Activated gamma-delta T cell (primary cell): ENCODE results near the gene ANKRD9.
"Not testable (repeated sequence)": the region's sequence is repeated elsewhere in the genome, so short reads cannot be mapped to it uniquely, and the experiment has no call there.

Experiments used
- DNase-seq: peaks from one replicate; lab custom pipeline; 2025; lab: John Stamatoyannopoulos, UW
- total RNA-seq, 2 donors: gene quantifications; one replicate each; lab custom pipeline; 2026; lab: John Stamatoyannopoulos, UW

ANKRD9 gene, protein sequence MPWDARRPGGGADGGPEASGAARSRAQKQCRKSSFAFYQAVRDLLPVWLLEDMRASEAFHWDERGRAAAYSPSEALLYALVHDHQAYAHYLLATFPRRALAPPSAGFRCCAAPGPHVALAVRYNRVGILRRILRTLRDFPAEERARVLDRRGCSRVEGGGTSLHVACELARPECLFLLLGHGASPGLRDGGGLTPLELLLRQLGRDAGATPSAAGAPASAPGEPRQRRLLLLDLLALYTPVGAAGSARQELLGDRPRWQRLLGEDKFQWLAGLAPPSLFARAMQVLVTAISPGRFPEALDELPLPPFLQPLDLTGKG
- total RNA-seq: 3.6 to 3.7 reads per million in 2 donors

DNA sequence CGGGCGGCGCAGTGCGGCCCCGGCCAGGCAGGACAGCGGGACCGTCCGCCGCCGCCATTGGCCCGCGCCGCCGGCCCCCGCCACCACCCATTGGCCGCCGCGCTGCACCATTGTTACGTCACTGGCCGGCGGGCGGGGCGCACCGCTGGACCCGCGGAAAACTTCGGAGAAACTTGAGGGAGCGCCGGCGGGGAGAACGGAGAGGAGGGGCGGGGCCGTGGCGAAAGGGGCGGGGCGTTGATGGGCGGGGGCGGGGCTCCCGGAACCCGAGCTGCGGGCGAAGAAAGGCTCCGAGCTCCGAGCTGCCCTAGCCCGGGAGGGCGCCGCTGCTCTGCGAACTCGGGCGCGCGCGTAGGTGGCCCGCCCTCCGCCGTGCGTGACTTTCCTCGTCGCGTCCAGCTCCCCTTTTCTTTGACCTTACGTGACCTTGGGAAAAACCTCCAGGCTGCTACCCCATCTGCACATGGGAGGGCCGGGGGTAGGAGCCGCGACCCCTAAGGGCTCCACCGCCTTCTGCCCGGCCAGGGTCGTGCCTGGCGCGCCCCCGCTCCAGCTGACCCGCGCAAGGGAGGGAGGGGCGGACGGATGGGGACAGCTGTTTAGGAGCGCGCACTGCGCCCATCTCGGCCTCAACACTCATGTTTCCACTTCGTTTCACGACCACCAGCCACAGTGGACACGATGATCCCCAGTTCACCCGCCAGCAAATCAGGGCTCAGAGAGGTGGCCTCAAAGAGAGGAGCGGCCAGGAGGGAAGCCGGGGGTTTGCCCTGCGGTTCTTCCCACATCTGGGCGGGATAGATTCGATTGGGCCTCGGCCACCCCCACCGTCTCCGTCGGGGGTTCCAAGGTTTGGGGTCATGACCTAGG lies at the start of gene ANKRD9:
TSS of gene ANKRD9 (minus strand) at position 31 of the 870 bp plus-strand sequence. CDS start 1,887 bp downstream, outside the sequence.
- DNase-seq: peak; percentile 78

DNA sequence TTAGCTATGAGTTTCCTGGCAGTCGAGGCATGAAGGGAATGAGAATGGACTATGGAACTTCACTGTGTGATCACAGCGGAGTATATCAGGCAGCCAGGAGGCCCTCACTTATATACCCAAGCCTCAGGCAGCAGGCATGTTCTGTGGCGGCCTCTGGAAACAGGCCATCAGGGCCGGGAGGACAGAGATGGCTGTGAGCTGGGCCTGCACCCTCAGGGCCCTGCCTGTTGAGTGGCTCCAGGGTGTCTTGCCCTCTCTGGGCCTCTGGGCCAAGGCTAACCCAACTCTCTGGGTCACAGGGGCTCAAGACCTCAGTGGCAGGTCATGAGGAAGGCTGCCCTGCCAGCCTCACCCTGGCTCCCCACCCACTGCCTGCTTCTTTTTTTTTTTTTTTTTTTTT lies 49.0 kb upstream of the ANKRD9 start:
- DNase-seq: no peak

DNA sequence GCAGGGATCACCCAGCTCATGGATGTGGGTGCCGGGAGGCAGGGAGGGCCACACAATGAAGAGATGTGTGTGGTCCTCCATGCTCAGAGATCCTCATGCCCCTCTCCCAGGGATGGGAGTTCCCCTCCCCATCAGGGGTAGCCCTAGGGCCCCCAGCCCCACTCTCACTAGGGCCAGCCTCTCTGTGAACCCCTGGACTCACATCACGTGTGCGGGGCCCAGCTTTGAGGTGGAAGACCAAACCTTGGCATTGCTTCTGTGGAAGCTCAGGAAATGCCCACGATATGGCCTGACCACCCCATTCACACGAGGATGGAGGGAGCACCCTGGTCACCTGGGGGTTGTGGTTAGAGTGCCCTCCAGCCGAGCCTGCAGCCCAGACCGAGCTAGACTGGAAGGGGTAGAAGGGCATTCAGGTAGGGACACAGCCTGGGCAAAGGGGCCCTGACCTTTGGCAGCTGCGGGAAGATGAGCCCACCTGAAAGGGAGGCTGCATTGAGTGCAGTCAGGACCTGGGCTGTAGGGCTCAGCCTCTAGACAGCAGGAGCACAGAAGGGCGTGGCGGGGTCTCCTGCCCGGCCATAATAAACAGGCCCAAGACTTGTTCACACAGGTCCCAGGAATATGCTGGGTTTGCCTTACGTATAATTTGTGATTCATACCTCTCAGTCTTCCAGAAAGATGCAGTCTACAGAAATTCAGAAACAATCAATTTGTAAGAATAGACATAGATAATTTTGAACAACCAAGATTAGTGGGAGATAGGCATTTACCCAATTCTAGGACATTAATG lies 48.1 kb upstream of the ANKRD9 start:
- DNase-seq: no peak

DNA sequence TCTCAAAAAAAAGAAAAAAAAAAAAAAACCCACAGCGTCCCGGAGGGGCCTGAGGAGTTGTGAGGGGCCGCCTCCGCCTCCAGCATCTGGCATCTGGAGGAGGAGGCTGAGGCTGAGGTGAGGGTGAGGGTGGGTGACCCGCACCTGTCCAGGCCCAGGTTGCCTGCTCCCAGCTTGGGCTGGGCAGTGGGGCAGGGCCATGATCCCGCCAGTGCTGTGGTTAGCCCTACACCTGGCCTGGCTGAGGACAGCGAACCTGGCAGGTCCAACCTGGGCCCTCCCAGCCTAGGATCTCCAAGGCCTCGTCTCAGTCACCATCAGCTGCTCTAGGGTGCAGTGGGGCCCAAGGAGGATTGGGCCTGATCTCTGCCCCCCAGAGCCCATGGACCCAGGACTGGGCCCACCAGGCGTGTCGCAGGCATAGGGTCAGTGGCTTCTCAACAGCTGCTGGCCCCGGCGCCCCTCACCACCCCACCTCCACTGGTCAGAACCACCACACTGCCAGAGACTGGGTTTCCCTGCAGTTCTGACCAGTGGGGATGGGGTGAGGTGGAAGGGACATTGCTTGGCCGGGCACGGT lies 46.6 kb upstream of the ANKRD9 start:
- no peak for DNase-seq

GRCh38 chr14:102554821-102555819 lies 45.5 kb upstream of the ANKRD9 start:
- peak; percentile 46 for DNase-seq

- DNase-seq: no peak
These were observed 42.6 kb upstream of the ANKRD9 start for GRCh38 chr14:102551995-102552705.

DNA sequence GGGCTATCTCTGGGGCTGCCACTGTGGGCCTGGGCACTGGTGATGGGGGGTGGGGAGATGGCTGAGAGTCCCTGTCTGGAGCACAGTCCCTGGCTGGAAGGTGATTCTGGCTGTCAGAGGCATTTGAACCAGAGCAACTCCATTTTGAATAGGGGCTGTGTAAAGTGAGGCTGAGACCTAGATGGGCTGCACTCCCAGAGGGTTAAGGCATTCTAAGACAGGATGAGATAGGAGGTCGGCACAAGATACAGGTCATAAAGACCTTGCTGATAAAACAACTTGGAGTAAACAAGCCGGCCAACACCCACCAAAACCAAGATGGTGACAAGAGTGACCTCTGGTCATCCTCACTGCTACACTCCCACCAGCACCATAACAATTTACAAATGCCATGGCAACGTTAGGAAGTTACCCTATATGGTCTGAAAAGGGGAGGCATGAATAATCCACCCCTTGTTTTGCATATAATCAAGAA lies 41.4 kb upstream of the ANKRD9 start:
- DNase-seq: not testable (repeated sequence)

DNA sequence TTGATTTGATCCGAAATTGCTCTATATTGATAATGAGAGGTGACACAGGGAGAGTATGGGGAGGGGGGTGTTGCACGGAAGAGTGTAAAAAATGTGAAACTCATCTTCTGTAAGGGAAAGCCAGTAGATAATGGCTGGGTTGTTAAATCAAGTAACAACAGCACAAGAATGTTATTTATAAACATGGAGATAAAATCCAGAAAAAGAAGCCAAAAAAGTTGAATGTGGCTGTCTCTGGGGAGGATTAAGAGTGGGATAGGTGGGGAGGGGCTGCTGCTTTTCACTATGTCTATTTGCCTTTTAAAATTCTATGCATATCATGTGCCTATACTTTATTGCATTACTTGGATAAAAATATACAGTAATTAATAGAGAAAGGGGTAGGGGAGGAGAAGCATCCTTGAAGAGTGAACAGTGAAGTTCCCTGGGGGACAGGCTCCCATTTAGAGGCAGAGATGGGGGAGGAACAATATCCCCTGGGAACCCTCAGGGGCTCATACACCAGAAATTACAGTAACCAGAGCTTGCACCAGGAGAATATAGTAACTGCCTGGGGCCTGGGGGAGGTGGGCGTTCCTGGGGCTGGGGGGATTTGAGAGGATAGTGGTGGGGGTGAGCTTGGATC lies 39.2 kb upstream of the ANKRD9 start:
- DNase-seq: no peak

DNA sequence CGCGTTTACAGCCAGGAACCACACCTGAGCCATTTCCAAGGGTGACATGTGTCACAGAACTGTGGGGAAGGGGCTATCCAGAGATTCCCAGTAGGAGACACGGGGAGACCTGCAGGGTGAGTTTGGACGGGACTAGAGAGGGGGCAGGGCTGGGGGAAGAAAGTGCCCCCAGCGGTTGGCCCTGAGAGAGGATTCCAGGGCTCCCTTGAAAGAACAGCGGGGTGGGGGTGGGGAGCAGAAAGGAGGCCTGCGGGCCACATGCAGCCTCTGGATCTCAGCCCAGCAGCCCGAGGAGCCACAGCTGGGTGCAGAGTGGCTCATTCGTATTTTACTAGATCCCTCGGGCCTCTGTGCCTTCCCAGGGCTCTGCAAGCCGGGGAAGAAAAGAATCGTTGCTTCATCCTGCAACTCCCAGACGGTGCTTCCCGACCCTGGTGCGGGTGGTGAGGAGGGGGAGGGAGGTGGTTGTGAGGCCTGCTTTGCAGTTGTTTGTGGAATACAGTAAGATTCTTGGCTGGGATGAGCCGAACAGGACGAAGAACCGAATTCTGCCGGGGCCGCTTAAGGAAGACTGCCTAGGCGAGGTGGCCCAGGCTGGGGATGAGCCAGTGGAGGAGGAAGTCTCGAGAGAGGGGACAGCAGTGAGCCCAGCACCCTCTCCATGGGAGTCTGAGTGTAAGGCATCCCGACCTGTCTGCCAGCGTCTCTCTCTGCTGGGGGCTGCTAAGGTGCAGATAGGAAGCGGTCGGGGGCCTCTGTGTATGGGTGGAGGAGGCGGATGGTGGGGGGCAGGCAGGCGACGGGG lies 36.1 kb upstream of the ANKRD9 start:
- DNase-seq: no peak

DNA sequence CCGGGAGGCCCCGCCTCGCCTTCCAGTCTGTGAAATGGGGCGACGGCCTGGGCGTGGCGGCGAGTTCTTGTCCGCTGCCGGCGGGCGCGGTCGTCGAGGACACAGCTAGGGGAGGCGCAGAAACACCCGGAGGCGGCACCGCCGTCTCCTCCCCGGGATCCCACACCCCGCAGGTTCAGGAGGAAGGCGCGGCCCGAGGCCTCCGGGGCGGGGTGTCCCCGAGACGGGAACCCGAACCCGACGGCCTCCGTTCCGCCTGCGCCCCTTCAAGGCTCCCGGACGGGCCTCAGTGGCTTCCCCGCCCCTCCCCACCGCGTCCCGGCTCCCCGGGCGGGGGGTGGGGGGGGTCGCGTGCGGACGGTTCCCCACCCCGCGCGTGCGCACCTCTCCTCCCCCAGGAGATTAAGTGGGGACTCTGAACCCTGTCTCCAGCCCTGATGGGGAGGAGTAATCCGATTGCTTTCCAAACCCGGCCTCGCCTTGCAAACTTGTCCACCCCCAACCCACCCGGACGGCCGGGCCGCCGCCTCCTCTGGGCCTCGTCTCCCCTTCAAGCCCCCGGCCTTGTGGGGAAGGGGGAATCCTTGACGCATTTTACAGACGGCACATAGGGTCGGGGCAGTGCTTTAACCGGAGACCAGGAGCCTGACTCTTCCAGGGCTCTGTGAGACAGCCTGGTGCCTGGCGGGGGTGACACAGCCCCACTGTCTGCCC lies 35.3 kb upstream of the ANKRD9 start:
- DNase-seq: no peak

- DNase-seq: no peak
These were observed 34.6 kb upstream of the ANKRD9 start for GRCh38 chr14:102544046-102544746.

DNA sequence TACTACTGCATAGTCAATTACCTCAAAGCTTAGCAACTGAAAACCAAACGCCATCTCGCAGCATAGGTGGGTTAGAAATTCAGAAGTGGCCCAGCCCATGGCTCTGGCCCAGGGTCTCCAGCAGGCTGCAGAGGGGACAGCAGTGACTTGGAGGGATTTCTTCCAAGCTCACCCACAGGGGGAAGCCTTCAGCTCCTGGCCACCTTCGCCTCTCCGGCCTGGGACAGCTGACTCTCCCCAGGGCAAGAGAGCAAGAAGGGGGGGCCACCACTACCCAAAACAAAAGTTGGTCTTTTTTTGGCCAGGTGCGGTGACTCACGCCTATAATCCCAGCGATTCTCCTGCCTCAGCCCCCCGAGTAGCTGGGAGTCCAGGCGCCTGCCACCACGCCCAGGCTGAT lies 32.2 kb upstream of the ANKRD9 start:
- DNase-seq: no peak

DNA sequence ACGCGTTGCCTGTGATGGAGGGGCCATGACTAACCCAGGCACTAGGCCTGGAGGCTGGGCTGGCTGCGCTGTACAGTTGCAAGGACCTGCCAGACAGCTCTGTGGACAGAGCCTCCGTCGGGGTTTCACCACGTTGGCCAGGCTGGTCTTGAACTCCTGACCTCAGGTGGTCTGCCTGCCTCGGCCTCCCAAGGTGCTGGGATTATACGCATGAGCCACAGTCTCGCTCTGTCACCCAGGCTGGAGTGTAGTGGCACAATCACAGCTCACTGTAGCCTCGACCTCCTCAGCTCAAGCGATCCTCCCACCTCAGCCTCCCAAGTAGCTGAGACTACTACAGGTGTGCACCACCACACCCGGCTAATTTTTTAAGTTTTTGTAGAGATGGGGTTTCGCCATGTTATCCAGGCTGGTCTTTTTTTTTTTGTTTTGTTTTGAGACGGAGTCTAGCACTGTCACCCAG lies 31.5 kb upstream of the ANKRD9 start:
- DNase-seq: not testable (repeated sequence)

GRCh38 chr14:102540315-102541028 lies 30.9 kb upstream of the ANKRD9 start:
- no peak for DNase-seq

DNA sequence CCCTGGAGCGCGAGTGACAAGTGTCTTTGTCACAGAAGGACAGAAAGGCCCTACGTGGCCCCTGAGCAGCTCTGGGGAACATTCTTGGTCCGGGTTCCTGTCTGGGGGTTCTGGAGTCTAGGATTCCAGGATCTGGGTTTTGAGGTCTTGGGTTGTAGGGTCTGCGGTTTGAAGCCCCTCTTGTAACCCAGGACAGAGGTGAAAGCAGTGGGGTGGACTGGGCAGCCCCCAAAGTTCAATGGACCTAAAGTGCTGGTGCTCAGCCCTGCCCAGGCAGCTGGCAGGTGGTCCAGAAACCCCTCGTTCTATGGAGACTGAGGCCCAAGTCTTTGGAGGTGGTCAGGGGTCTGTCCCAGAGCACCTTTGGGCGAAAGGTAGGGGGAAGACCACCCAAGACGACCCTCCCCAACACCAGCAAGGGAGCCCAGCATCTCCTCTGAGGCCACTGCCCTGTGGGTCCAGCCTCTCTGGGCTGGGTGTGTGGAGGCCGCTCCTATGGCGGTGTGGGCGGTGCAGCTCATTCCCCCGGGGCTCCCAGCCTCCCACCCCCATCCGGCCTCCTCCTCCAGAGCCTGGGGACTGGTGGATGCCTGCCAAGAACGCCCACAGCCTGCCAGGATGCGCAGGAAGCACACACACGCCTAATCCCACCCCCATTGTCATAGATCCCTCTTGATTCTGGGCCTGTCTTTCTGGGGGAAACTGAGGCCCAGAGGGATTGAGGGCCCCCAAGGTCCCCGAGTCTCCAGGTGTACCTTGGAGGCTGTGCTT lies 30.2 kb upstream of the ANKRD9 start:
- no peak for DNase-seq
